ENCODE measurements around the gene TPX2. TPM values are rescaled to one million over a fixed set of nuclear protein-coding genes. Genes with fewer than 3 reads are reported as not detected.
"Not testable (repeated sequence)": the region's sequence is repeated elsewhere in the genome, so short reads cannot be mapped to it uniquely, and the experiment has no call there.

The TPX2 gene
- total RNA-seq, 1 experiment from 2014 or later: 319 TPM

GRCh38 chr20:31719644-31720485 lies 19.2 kb upstream of the TPX2 start:
- DNase-seq (ENCODE audit: low read depth): peak; percentile 72

GRCh38 chr20:31720486-31721407 lies 18.3 kb upstream of the TPX2 start:
- peak; percentile 31 for DNase-seq (ENCODE audit: low read depth)

- peak; percentile 39 for DNase-seq (ENCODE audit: low read depth)
These were observed 17.5 kb upstream of the TPX2 start for GRCh38 chr20:31721408-31722256.

- DNase-seq (ENCODE audit: low read depth): peak; percentile 92
These were observed 16.6 kb upstream of the TPX2 start, which contains the start of gene BCL2L1 for GRCh38 chr20:31722257-31723068. Gene BCL2L1 (minus strand): TSS chr20:31722868. CDS start chr20:31722218, 650 bp downstream.

DNA sequence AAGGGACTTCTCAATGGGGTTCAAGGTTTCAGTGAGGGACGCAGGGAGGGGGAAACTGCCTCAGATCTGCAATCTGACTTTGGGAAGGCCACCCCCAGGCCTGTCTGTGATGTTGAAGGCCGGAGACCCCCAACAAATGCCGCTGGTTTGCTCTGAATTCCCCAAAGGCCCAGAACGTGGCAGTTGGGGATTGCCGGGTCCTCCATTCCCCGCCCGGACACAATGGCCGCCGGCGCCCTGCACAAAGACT lies 16.1 kb upstream of the TPX2 start:
- DNase-seq (ENCODE audit: low read depth): no peak

GRCh38 chr20:31723319-31724078 lies 15.6 kb upstream of the TPX2 start:
- peak; percentile 98 for DNase-seq (ENCODE audit: low read depth)

DNA sequence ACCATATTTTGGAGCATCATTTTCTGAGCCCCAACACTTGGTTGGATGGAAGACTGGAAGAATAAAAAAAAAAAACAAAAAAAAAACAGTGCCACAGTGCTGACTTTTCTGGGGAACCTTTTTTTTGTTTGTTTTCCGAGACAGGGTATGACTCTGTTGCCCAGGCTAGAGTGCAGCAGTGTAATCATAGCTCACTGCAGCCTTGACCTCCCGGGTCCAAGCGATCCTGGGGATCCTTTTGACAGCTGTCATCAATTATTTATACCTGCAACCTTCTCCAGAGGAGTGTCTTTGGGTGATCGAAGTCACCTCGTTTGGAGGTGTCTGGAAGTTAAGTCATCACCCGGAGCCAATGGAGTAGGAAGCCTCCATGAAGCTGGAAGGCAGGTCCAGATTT lies 7.8 kb upstream of the TPX2 start:
- DNase-seq (ENCODE audit: low read depth): no peak

DNA sequence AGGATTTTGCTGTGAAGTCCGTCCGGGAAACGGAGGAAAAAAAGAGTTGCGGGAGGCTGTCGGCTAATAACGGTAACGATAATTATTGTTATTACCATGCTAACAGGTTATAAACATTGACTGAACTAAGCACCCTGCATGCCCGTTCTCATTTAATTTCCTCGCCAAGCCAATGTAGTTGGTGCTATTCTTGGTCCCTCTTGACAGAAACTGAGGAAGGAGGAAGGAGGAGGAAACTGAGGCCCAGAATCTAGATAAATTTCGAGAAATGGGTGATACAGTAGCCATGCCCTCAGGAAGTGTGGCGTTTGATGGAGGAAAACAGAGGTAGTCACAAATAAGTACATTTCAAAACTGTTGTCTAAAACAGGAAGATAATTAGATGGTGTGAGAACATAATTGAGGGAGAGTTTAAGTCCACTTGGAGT lies 474 bp downstream of the TPX2 start:
- DNase-seq (ENCODE audit: low read depth): no peak

DNA sequence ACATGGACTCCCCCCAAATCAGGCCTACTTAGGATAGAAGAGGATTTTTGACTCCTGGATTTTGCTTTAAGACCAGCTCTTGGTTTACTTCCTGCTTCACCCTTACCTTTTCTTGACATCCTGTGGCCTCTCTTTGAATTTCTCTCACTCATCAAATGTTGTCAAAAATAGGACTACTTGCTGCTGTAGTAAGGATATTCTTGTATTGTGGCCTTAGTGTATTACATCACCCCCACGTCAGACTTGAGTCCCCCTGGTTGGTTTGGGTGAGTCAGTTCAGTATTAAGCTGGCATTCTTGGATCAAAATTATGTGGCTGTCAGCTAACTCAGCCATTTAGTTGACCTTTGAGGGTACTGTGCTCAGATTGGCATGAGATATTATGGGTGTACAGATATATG lies 1.1 kb downstream of the TPX2 start:
- peak; percentile 87 for DNase-seq (ENCODE audit: low read depth)

- DNase-seq (ENCODE audit: low read depth): no peak
These were observed 1.7 kb downstream of the TPX2 start for GRCh38 chr20:31740656-31741323.

GRCh38 chr20:31746068-31746878 lies 7.2 kb downstream of the TPX2 start:
- no peak for DNase-seq (ENCODE audit: low read depth)

- not testable (repeated sequence) for DNase-seq (ENCODE audit: low read depth)
These were observed 7.9 kb downstream of the TPX2 start for GRCh38 chr20:31747028-31747427.

DNA sequence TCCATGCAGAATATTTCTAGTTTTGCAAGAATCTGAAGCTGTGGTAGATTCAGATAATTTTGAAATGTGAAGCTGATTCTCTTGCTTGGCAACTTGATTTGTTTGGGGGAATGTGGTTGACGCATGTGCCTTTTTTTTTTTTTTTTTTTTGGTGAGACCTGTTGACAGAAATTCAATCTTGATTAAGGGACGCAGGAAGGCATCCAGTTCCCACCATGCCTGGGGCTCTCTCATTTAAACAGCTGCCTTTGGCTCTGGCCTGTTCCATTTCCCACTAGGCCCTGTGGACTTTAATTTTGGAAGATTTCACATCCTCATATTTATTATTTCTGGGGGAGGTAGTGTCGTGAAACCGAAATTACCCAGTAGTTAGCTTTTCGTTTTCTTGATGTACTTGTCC lies 8.6 kb downstream of the TPX2 start:
- no peak for DNase-seq (ENCODE audit: low read depth)

DNA sequence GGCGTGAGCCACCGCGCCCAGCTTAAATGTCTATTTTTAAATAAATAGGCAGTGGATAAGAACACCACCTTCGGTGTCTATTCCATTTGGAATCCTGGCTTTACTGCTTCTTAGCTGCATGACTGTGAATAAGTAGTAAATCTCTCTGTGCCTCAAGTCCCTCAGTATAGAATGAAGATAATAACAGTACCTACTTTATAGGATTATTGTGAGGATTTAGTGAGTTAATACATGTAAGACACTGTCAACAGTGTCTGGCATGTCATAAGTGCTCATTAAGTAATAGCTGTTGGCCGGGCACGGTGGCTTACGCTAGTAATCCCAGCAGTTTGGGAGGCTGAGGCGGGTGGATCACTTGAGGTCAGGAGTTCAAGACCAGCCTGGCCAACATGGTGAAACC lies 10.1 kb downstream of the TPX2 start:
- DNase-seq (ENCODE audit: low read depth): no peak

- DNase-seq (ENCODE audit: low read depth): peak; percentile 72
These were observed 12.0 kb downstream of the TPX2 start for GRCh38 chr20:31751126-31751525.

DNA sequence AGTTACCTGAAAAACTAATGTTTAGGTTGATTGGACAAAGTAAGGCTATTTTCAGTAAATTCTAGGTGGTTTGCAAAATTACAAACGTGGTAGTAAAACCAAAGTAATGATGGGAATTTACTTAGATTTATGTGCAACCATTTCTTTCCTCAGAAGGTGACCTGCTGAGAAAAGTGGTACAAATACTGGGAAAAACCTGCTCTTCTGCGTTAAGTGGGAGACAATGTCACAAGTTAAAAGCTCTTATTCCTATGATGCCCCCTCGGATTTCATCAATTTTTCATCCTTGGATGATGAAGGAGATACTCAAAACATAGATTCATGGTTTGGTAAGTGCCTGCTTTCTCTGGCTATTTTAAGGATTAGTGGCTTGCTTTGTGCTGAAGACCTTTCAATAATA lies 18.2 kb downstream of the TPX2 start:
- DNase-seq (ENCODE audit: low read depth): no peak

- no peak for DNase-seq (ENCODE audit: low read depth)
These were observed 19.4 kb downstream of the TPX2 start for GRCh38 chr20:31758521-31758920.

DNA sequence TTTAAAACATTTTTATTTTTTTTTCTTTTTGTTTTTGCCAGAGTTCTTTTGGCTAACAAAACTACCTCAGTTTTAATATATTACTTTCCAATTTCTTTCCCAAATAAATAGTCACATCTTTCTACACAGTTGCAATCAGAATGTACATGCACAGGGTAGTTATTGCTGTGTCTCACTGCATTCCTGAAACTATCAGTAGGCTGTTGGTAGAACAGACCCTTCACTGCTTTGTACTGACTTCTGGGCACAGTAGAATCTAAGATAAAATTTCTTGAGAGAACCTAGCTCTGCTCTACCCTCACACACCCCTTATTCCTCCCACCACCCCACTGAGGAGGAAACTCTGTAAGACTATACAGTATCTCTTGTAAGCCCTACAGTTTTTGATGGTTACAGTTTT lies 19.9 kb downstream of the TPX2 start:
- DNase-seq (ENCODE audit: low read depth): no peak
